Loucy (cell line): Measurements from ENCODE around the gene RFX1.

ENCODE experiments used
- CTCF ChIP-seq: fragments of 200-600 bp; sonication (generic); conservative IDR thresholded peaks from 2 replicates; pipeline ENCODE4 v1.5.1; 2014; ENCODE audit warnings: mild to moderate bottlenecking, antibody characterized with exemption, low read length
- EZH2phosphoT487 ChIP-seq: fragments of 200-600 bp; IDR thresholded peaks from 2 replicates; pipeline ENCODE4 v1.6.1; 2018; ENCODE audit warnings: antibody characterized with exemption, mild to moderate bottlenecking, moderate library complexity, borderline replicate concordance

GRCh38 chr19:13984186-13984585 is 21.9 kb downstream of the RFX1 start:
- no peak for TF ChIP-seq CTCF
- TF ChIP-seq EZH2phosphoT487: no peak
